Measurements from ENCODE around the gene ERF. TPM values are rescaled to one million over a fixed set of nuclear protein-coding genes. Genes with fewer than 3 reads are reported as not detected.

Gene ERF
- total RNA-seq, 1 donor from 2014 or later, result 64.5 TPM

- Mint-ChIP-seq H3K27ac (ENCODE audit: unreplicated experiment) (no peak overlapping the region), H3K4me3 (ENCODE audit: unreplicated experiment) (no peak overlapping the region), H3K4me1 (ENCODE audit: low read depth) (peaks cover 14% of the 10 kb centered on the region), H3K27me3 (ENCODE audit: low read depth) (no peaks in the 10 kb centered on the region), H3K9me3 (ENCODE audit: low read depth) (no peaks in the 10 kb centered on the region), H3K36me3 (ENCODE audit: low read depth) (peaks cover 17% of the 10 kb centered on the region)
- no peak for DNase-seq (ENCODE audit: low spot score)
- TF ChIP-seq CTCF (IDR thresholded peaks at IDR 0.05), result no peak
Measured at GRCh38 chr19:42290136-42290522, 35.2 kb upstream of the ERF start.

GRCh38 chr19:42289556-42290041 is 34.7 kb upstream of the ERF start:
- TF ChIP-seq CTCF (IDR thresholded peaks at IDR 0.05), result no peak
- Mint-ChIP-seq H3K36me3 (ENCODE audit: low read depth) (peaks cover 17% of the 10 kb centered on the region), H3K27me3 (ENCODE audit: low read depth) (no peaks in the 10 kb centered on the region), H3K4me1 (ENCODE audit: low read depth) (peaks cover 19% of the 10 kb centered on the region), H3K27ac (ENCODE audit: unreplicated experiment) (no peak overlapping the region), H3K4me3 (ENCODE audit: unreplicated experiment) (no peak overlapping the region), H3K9me3 (ENCODE audit: low read depth) (no peaks in the 10 kb centered on the region)
- DNase-seq (ENCODE audit: low spot score), result no peak

GRCh38 chr19:42288881-42289555 is 34.1 kb upstream of the ERF start:
- H3K36me3 Mint-ChIP-seq (ENCODE audit: low read depth), result peaks cover 15% of the 10 kb centered on the region
- H3K4me1 Mint-ChIP-seq (ENCODE audit: low read depth), result peaks cover 19% of the 10 kb centered on the region
- no peaks in the 10 kb centered on the region for H3K27me3 Mint-ChIP-seq (ENCODE audit: low read depth)
- no peak for TF ChIP-seq CTCF (IDR thresholded peaks at IDR 0.05)
- no peaks in the 10 kb centered on the region for H3K9me3 Mint-ChIP-seq (ENCODE audit: low read depth)
- no peak for DNase-seq (ENCODE audit: low spot score)
- no peak overlapping the region for H3K27ac Mint-ChIP-seq (ENCODE audit: unreplicated experiment)
- H3K4me3 Mint-ChIP-seq (ENCODE audit: unreplicated experiment), result no peak overlapping the region

- H3K27me3 Mint-ChIP-seq (ENCODE audit: low read depth), result no peaks in the 10 kb centered on the region
Measured at GRCh38 chr19:42288387-42288786, 33.5 kb upstream of the ERF start.

GRCh38 chr19:42287827-42288107 is 32.8 kb upstream of the ERF start:
- Mint-ChIP-seq H3K4me3 (ENCODE audit: unreplicated experiment) (no peak overlapping the region), H3K36me3 (ENCODE audit: low read depth) (peaks cover 11% of the 10 kb centered on the region), H3K9me3 (ENCODE audit: low read depth) (no peaks in the 10 kb centered on the region), H3K27ac (ENCODE audit: unreplicated experiment) (no peak overlapping the region), H3K4me1 (ENCODE audit: low read depth) (peaks cover 19% of the 10 kb centered on the region), H3K27me3 (ENCODE audit: low read depth) (no peaks in the 10 kb centered on the region)
- no peak for DNase-seq (ENCODE audit: low spot score)
- TF ChIP-seq CTCF (IDR thresholded peaks at IDR 0.05), result no peak

More at GRCh38 chr19:42288387-42288786, 33.5 kb upstream of the ERF start:
- no peak overlapping the region for H3K27ac Mint-ChIP-seq (ENCODE audit: unreplicated experiment)
- H3K36me3 Mint-ChIP-seq (ENCODE audit: low read depth), result peaks cover 13% of the 10 kb centered on the region
- H3K9me3 Mint-ChIP-seq (ENCODE audit: low read depth), result no peaks in the 10 kb centered on the region
- DNase-seq (ENCODE audit: low spot score), result no peak
- no peak overlapping the region for H3K4me3 Mint-ChIP-seq (ENCODE audit: unreplicated experiment)
- TF ChIP-seq CTCF (IDR thresholded peaks at IDR 0.05), result no peak
- H3K4me1 Mint-ChIP-seq (ENCODE audit: low read depth), result peaks cover 19% of the 10 kb centered on the region

Data from chondrocyte (in vitro differentiated cells).